HEK293T (cell line): ENCODE measurements around the gene GALM.

Experiments used
- BHLHE40 ChIP-seq: fragments of 450-650 bp; IDR thresholded peaks from 2 replicates; pipeline ENCODE4 v1.6.1; 2016; ENCODE audit warnings: mild to moderate bottlenecking, moderate library complexity, borderline replicate concordance
- ELF4 ChIP-seq: fragments of 450-650 bp; IDR thresholded peaks from 2 replicates; pipeline ENCODE4 v1.6.1; 2017; ENCODE audit warnings: antibody characterized with exemption
- FOXA1 ChIP-seq: fragments of 450-650 bp; IDR thresholded peaks from 2 replicates; pipeline ENCODE4 v1.6.1; 2016; ENCODE audit warnings: mild to moderate bottlenecking
- HDGF ChIP-seq: fragments of 450-650 bp; IDR thresholded peaks from 2 replicates; pipeline ENCODE4 v1.6.1; 2017; ENCODE audit warnings: antibody characterized with exemption, borderline replicate concordance
- SP1 ChIP-seq: fragments of 450-650 bp; IDR thresholded peaks from 2 replicates; pipeline ENCODE4 v1.6.1; 2017
- SUZ12 ChIP-seq: fragments of 450-650 bp; IDR thresholded peaks from 2 replicates; pipeline ENCODE4 v1.6.1; 2016; ENCODE audit warnings: mild to moderate bottlenecking
- TARDBP ChIP-seq: fragments of 450-650 bp; IDR thresholded peaks from 2 replicates; pipeline ENCODE4 v1.6.1; 2016

- no peak for TF ChIP-seq ELF4
- no peak for TF ChIP-seq SP1
- TF ChIP-seq FOXA1: no peak
- TF ChIP-seq SUZ12: no peak
- TF ChIP-seq HDGF: no peak
- no peak for TF ChIP-seq BHLHE40
- TF ChIP-seq TARDBP: no peak
Observed at GRCh38 chr2:38636069-38636468, 29.8 kb upstream of the GALM start.
